Activated gamma-delta T cell (primary cell): ENCODE data around the gene GOLGA8K.
"Not testable (repeated sequence)": the region's sequence is repeated elsewhere in the genome, so short reads cannot be mapped to it uniquely, and the experiment has no call there.

Experiments
- DNase-seq: peaks from one replicate; lab custom pipeline; 2025; lab: John Stamatoyannopoulos, UW

GOLGA8K gene

GRCh38 chr15:32352748-32353147 lies 50.3 kb downstream of the GOLGA8K start:
- not testable (repeated sequence) for DNase-seq

GRCh38 chr15:32350563-32351220 lies 52.4 kb downstream of the GOLGA8K start:
- DNase-seq: not testable (repeated sequence)

GRCh38 chr15:32347037-32347436 lies 56.1 kb downstream of the GOLGA8K start:
- not testable (repeated sequence) for DNase-seq

GRCh38 chr15:32345978-32346547 lies 57.0 kb downstream of the GOLGA8K start:
- DNase-seq: not testable (repeated sequence)

- DNase-seq: not testable (repeated sequence)
Measured at GRCh38 chr15:32343921-32344320, 59.2 kb downstream of the GOLGA8K start.
